ENCODE results near the gene CERS1.

The CERS1 gene

DNA sequence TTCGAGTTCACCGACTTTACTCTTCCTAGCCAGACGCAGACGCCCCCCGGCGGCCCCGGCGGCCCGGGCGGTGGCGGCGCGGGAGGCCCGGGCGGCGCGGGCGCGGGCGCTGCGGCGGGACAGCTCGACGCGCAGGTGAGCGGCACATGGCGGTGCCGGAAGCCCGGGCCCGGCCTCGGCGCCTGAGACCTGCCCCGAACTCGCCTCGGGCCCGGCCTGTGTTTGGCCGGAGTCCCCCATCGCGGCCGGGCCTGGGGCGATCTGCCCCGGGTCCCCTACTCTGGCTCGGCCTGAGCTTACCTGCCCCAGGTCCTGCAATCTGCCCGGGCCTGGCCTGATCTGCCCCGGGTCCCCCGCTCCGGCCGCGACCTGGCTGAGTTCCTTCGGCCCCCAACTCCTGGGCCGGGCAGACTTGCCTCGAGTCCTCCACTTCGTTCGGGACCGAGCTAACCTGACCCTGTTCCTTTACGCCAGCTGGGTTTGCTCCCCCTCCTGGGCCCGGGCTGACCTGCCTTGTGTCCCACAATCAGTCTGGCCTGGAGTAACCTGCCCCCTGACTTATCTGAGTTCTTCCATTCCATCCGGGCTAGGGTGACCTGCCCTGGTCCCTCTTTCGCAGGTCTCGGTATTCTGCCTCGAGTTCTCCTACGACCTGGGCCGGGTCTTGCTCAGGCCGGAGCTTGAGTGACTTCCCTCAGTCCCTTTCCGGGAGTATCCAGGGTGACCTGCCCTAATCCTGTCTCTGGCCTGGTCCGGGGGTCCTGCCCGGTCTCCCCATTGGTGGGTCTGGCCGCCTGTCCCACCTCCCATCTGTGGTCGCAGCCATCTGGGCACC is 63.4 kb downstream of the CERS1 start:
- peak; percentile 28 for DNase-seq

DNA sequence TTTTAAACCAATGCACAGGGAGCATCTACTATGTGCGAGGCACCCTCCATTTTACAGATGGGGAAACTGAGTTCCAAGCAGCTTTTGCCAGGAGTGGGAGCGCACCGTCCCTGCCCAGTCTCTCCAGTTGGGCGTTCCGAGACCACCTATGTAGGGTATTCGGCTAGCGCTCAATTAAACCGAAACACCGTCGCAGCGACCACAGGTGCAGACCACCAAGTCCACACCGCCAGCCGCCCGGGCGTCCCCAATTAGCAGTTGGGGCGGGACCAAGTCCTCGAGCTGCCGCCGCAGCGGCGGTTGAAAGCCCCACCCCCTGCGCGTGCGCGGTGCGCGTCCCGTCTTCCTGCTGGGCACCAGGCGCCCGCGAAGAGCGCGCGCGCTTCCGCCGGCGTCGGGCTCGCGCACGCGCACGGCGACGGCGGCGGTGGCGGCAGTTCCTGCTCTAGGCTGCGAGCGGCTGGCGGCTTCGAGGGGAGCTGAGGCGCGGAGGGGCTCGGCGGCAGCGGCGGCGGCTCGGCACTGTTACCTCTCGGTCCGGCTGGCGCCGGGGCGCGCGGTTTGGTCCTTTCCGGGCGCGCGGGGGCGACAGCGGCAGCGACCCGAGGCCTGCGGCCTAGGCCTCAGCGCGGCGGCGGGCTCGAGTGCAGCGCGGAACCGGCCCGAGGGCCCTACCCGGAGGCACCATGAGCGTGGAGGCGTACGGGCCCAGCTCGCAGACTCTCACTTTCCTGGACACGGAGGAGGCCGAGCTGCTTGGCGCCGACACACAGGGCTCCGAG is 64.2 kb downstream of the CERS1 start, which contains the start of gene UPF1:
TSS of gene UPF1 (plus strand) at position 436 of the 782 bp plus-strand sequence. CDS start at position 687, 251 bp downstream.
- DNase-seq: peak; percentile 95

DNA sequence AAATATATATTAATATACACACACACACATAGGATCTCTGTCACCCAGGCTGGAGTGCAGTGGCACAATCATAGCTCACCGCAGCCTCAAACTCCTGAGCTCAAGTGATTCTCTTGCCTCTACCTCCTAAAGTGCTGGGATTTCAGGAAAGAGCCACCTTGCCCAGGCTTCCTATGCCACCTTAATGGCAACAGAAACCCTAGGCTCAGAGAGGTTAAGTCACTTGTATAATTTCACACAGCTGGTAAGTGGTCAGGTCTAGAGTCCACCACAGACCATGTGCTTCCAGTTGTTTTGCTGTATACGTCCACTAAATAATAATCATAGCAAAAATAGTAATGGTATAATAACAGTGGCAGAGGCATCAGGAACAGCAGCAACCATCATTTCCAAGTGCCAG is 65.5 kb downstream of the CERS1 start:
- DNase-seq: no peak

DNA sequence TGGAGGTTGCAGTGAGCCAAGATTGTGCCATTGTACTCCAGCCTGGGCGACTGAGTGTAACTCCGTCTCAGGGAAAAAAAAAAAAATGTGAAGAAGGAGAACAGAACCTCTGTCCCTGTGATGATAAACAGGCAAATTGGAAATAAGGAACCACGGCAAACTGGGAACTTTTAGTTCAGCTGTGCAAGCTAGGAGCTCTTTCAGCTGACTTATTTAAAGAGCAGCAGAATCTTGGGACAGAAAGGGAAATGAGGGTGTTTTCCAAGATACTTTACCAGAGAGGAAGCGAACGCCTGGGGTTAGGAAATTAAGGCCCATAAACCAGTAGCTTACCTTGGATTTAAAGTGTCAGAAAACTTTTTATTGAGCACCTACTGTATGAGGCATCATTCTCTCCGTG is 67.2 kb downstream of the CERS1 start:
- no peak for DNase-seq
